Lower leg skin (tissue), 3 donors: ENCODE measurements around the gene FGF11.
"Not testable (repeated sequence)": the region's sequence is repeated elsewhere in the genome, so short reads cannot be mapped to it uniquely, and the experiment has no call there.

ENCODE experiments used
- CTCF ChIP-seq, 3 donors: fragments of 450-650 bp; IDR thresholded peaks; one replicate each; pipeline ENCODE4 v1.5.1; 2016; ENCODE audit warnings: antibody characterized with exemption in 3 of 3, mild to moderate bottlenecking in 3 of 3, moderate library complexity in 2 of 3
- POLR2A ChIP-seq, 2 donors: fragments of 450-650 bp; IDR thresholded peaks; one replicate each; pipeline ENCODE4 v1.6.1; 2016 to 2017; ENCODE audit warnings: antibody characterized with exemption in 2 of 2, mild to moderate bottlenecking in 1 of 2, moderate library complexity in 1 of 2

GRCh38 chr17:7481842-7482741 is 42.8 kb downstream of the FGF11 start:
- not testable (repeated sequence) for TF ChIP-seq CTCF, POLR2A (IDR thresholded peaks at IDR 0.05)
